Activated CD4-positive, alpha-beta T cell treated with anti-CD3 and anti-CD28 coated beads, Interleukin-2, amount 10 ng/mL, durations not matched to agents 7 days and 5 days (primary cell): ENCODE data around the gene SULT1A3. TPM values are rescaled to one million over a fixed set of nuclear protein-coding genes. Genes with fewer than 3 reads are reported as not detected.

Experiments used
- total RNA-seq, 2 experiments: library from RNA; stranded (reverse); gene quantifications; one replicate each; pipeline ENCODE4 v1.2.3, GENCODE V29; 2021

Gene SULT1A3
- total RNA-seq, 2 experiments from 2014 or later = 37.5 to 38.1 TPM

Other genes with a start within 250 kb of the SULT1A3 start
- 10 to 100 TPM; 57.8 to 60.5 TPM for gene TMEM219, start 237.2 kb upstream of the SULT1A3 start, total RNA-seq
- 10 to 100 TPM; 47.7 to 48.8 TPM for gene TAOK2, start 225.4 kb upstream of the SULT1A3 start, total RNA-seq
- 10 to 100 TPM; 37.0 to 45.0 TPM for gene HIRIP3, start 203.6 kb upstream of the SULT1A3 start, total RNA-seq
- gene INO80E, start 203.0 kb upstream of the SULT1A3 start, total RNA-seq = 100 to 1,000 TPM; 113 to 134 TPM
- gene DOC2A, start 188.2 kb upstream of the SULT1A3 start, total RNA-seq = under 1 TPM; 0.19 to 0.30 TPM
- not detected for gene C16orf92, start 176.1 kb upstream of the SULT1A3 start, total RNA-seq
- gene TLCD3B, start 168.0 kb upstream of the SULT1A3 start, total RNA-seq = 1 to 10 TPM; 7.1 to 7.2 TPM
- gene ALDOA, start 133.5 kb upstream of the SULT1A3 start, total RNA-seq = 1,000 to 10,000 TPM; 1,139 to 1,329 TPM
- 100 to 1,000 TPM; 129 to 136 TPM for gene PPP4C, start 123.3 kb upstream of the SULT1A3 start, total RNA-seq
- 1 to 10 TPM; 1.2 to 1.7 TPM for gene TBX6, start 107.3 kb upstream of the SULT1A3 start, total RNA-seq
- gene YPEL3, start 103.0 kb upstream of the SULT1A3 start, total RNA-seq = 10 to 100 TPM; 50.7 to 55.4 TPM
- gene GDPD3, start 85.7 kb upstream of the SULT1A3 start, total RNA-seq = 10 to 100 TPM; 11.8 to 13.2 TPM
- gene MAPK3, start 76.0 kb upstream of the SULT1A3 start, total RNA-seq = 10 to 100 TPM; 65.4 to 69.2 TPM
- gene CORO1A, start 15.7 kb upstream of the SULT1A3 start, total RNA-seq = 1,000 to 10,000 TPM; 1,809 to 1,847 TPM
- 100 to 1,000 TPM; 136 to 141 TPM for gene BOLA2B, start 5.6 kb upstream of the SULT1A3 start, total RNA-seq
- 10 to 100 TPM; 54.1 to 95.0 TPM for gene SLX1A, start 5.4 kb upstream of the SULT1A3 start, total RNA-seq
- 10 to 100 TPM in 1 of 2 experiments, 1 to 10 TPM in 1; 9.0 to 11.4 TPM for gene NPIPB13, start 49.2 kb downstream of the SULT1A3 start, total RNA-seq
- gene CD2BP2, start 156.1 kb downstream of the SULT1A3 start, total RNA-seq = 10 to 100 TPM; 51.8 to 65.0 TPM
- 10 to 100 TPM; 63.9 to 69.9 TPM for gene TBC1D10B, start 171.2 kb downstream of the SULT1A3 start, total RNA-seq
- not detected for gene MYL11, start 175.5 kb downstream of the SULT1A3 start, total RNA-seq
- gene SEPTIN1, start 183.3 kb downstream of the SULT1A3 start, total RNA-seq = 100 to 1,000 TPM; 383 to 413 TPM
- 10 to 100 TPM; 13.7 to 13.9 TPM for gene ZNF48, start 196.2 kb downstream of the SULT1A3 start, total RNA-seq
- 1 to 10 TPM; 3.4 to 3.7 TPM for gene ZNF771, start 208.4 kb downstream of the SULT1A3 start, total RNA-seq
- 10 to 100 TPM; 48.4 to 51.4 TPM for gene DCTPP1, start 230.8 kb downstream of the SULT1A3 start, total RNA-seq
- 10 to 100 TPM; 52.2 to 58.9 TPM for gene SEPHS2, start 246.6 kb downstream of the SULT1A3 start, total RNA-seq